SU-DHL-6 (cell line): Measurements from ENCODE around the gene MAPT.

Experiments used
- H2AFZ ChIP-seq: fragments of 200-600 bp; sonication (generic); 2 replicates; pipeline ENCODE4 v1.6.1; 2014; ENCODE audit warnings: low read depth, mild to moderate bottlenecking, moderate library complexity, mixed read lengths, antibody characterized with exemption, low read length; ENCODE audit not compliant: severe bottlenecking
- H3F3A ChIP-seq: fragments of 200-600 bp; shearing (Covaris generic); 2 replicates; pipeline ENCODE4 v1.6.0; 2016; ENCODE audit warnings: antibody characterized with exemption, mild to moderate bottlenecking; ENCODE audit not compliant: insufficient read depth
- H3K27ac ChIP-seq: fragments of 200-600 bp; sonication (generic); 2 replicates; pipeline ENCODE4 v1.5.1; 2016; ENCODE audit warnings: low read depth, mild to moderate bottlenecking, low read length, moderate library complexity, mixed read lengths
- H3K27me3 ChIP-seq: fragments of 200-600 bp; sonication (generic), shearing (Covaris generic); 2 replicates; pipeline ENCODE4 v1.6.0; 2014; ENCODE audit warnings: mild to moderate bottlenecking, low read length
- H3K36me3 ChIP-seq: fragments of 200-600 bp; sonication (generic); 2 replicates; pipeline ENCODE4 v1.6.1; 2014; ENCODE audit warnings: mild to moderate bottlenecking, low read length, mixed read lengths
- H3K4me2 ChIP-seq: fragments of 300-600, 200-600 bp; shearing (Covaris generic), sonication (generic); 2 replicates; pipeline ENCODE4 v1.6.0; 2014; ENCODE audit warnings: low read length, low read depth, mild to moderate bottlenecking; ENCODE audit not compliant: poor library complexity, severe bottlenecking
- H3K4me3 ChIP-seq: fragments of 200-600 bp; sonication (generic); 2 replicates; pipeline ENCODE4 v1.5.1; 2014; ENCODE audit warnings: antibody characterized with exemption, low read length, mild to moderate bottlenecking, mixed read lengths; ENCODE audit not compliant: insufficient read depth, poor library complexity, severe bottlenecking
- H3K79me2 ChIP-seq: fragments of 200-600 bp; sonication (generic); 2 replicates; pipeline ENCODE4 v1.6.1; 2014; ENCODE audit warnings: mild to moderate bottlenecking, low read length, moderate library complexity; ENCODE audit not compliant: insufficient read depth
- H3K9ac ChIP-seq: fragments of 200-600 bp; sonication (generic); 2 replicates; pipeline ENCODE4 v1.7.0; 2014; ENCODE audit warnings: mild to moderate bottlenecking, low read length
- H3K9me2 ChIP-seq: fragments of 200-600 bp; sonication (generic); replicated peaks from 2 replicates; pipeline ENCODE4 v1.6.1; 2014; ENCODE audit warnings: low read length; ENCODE audit not compliant: insufficient read depth
- H3K9me3 ChIP-seq: fragments of 200-600 bp; sonication (generic); 2 replicates; pipeline ENCODE4 v1.6.1; 2014; ENCODE audit warnings: low read length, mixed read lengths; ENCODE audit not compliant: insufficient read depth
- H4K20me1 ChIP-seq: fragments of 200-600 bp; sonication (generic); 2 replicates; pipeline ENCODE4 v1.6.1; 2014; ENCODE audit warnings: low read depth, mild to moderate bottlenecking, antibody characterized with exemption, low read length, moderate library complexity, mixed read lengths
- EZH2phosphoT487 ChIP-seq: fragments of 200-600 bp; sonication (generic), shearing (Covaris generic); conservative IDR thresholded peaks from 2 replicates; pipeline ENCODE4 v1.6.1; 2018; ENCODE audit warnings: mild to moderate bottlenecking, antibody characterized with exemption, low read length, moderate library complexity, mixed read lengths
- TF ChIP-seq, protein P1 (sequence below): fragments of 200-600 bp; sonication (generic); IDR thresholded peaks from one replicate; pipeline ENCODE4 v1.5.1; 2017; ENCODE audit warnings: antibody characterized with exemption, mild to moderate bottlenecking, low read length, moderate library complexity; ENCODE audit not compliant: insufficient read depth, poor library complexity, severe bottlenecking

The MAPT gene

DNA sequence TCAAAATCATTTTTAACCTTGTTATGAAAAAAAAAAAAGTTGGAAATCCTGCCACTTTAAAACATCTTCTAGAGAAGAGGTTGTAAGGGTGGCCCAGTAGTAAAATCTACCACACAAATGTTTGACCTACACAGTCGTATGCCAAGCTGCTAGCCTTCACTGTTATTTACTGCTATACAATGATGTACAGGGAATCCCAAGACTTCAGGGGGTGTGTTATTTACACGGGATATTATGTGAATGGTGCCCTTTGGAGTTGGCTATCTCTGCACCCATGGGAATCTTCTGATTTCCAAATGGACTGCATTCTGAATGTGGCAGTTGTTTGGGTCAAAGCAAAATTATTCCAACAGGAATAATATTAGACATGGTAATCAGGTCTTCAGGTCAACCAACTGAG lies 150.6 kb downstream of the MAPT start:
- no peaks in the 10 kb centered on the region for H3K9me3 ChIP-seq
- TF ChIP-seq, protein P1, sequence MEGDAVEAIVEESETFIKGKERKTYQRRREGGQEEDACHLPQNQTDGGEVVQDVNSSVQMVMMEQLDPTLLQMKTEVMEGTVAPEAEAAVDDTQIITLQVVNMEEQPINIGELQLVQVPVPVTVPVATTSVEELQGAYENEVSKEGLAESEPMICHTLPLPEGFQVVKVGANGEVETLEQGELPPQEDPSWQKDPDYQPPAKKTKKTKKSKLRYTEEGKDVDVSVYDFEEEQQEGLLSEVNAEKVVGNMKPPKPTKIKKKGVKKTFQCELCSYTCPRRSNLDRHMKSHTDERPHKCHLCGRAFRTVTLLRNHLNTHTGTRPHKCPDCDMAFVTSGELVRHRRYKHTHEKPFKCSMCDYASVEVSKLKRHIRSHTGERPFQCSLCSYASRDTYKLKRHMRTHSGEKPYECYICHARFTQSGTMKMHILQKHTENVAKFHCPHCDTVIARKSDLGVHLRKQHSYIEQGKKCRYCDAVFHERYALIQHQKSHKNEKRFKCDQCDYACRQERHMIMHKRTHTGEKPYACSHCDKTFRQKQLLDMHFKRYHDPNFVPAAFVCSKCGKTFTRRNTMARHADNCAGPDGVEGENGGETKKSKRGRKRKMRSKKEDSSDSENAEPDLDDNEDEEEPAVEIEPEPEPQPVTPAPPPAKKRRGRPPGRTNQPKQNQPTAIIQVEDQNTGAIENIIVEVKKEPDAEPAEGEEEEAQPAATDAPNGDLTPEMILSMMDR = no peak
- no peak for TF ChIP-seq EZH2phosphoT487
- no peak overlapping the region for H3K27ac ChIP-seq
- no peaks in the 10 kb centered on the region for H3K79me2 ChIP-seq
- H3K36me3 ChIP-seq = peaks cover 29% of the 10 kb centered on the region; the same call in 1 of the 2 replicates
- H3F3A ChIP-seq = peaks cover 3% of the 10 kb centered on the region; the same call in 1 of the 2 replicates
- no peak overlapping the region for H3K4me3 ChIP-seq
- no peak overlapping the region for H3K4me2 ChIP-seq
- no peaks in the 10 kb centered on the region for H3K27me3 ChIP-seq
- no peaks in the 10 kb centered on the region for H3K9me2 ChIP-seq
- no peak overlapping the region for H2AFZ ChIP-seq
- H3K9ac ChIP-seq = no peak overlapping the region
- H4K20me1 ChIP-seq = no peaks in the 10 kb centered on the region

DNA sequence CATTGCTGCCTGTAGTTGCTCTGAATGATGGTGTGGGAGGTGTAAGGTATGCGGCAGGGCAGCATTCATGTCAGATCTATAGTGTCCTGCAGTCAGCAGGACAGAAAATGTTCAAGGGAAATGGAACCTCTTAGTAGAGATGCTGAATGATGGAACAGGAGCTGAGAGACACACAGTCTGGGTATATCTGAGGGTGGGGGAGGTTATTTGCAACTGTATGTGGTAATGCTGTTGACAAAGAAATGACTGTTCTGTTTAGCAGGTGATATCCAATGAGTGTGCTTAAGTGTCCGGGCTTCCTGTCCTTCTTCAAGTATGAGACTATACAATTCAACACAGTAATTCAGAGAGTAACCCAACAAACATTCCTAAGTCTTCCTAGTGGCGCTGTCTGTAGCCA lies 151.3 kb downstream of the MAPT start:
- Histone ChIP-seq H3K9ac (no peak overlapping the region), H3K9me3 (no peaks in the 10 kb centered on the region), H3K27me3 (no peaks in the 10 kb centered on the region), H3K4me2 (no peak overlapping the region), H3K27ac (no peak overlapping the region), H3K79me2 (no peaks in the 10 kb centered on the region), H4K20me1 (no peaks in the 10 kb centered on the region), H3K36me3 (peaks cover 29% of the 10 kb centered on the region; the same call in 1 of the 2 replicates), H3K4me3 (no peak overlapping the region), H3F3A (0 out of 2 replicates have a peak, but pooled peaks cover 3% of the 10 kb centered on the region), H2AFZ (no peak overlapping the region), H3K9me2 (no peaks in the 10 kb centered on the region)
- TF ChIP-seq, protein P1 = no peak
- no peak for TF ChIP-seq EZH2phosphoT487

DNA sequence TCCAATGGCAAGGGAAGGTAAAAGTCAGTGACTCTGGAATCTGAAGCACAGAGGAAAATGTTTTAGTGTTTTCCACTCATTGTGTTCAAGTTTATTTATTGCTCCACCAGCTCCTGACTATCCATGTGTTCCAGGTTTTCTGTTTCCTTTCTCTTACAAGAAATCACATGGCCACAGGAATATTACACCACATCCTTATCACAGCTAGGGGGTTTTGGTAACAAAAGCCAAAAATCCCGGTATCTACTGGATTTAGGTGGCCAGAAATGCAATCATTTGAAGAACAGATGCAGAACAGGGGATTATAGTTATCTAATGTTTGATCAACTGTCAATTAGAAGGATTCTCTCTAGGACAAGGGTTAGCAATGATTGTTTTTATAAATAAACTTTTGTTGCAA lies 152.6 kb downstream of the MAPT start:
- no peaks in the 10 kb centered on the region for H3K9me3 ChIP-seq
- TF ChIP-seq EZH2phosphoT487 = no peak
- TF ChIP-seq, protein P1 = no peak
- H3K27ac ChIP-seq = no peak overlapping the region
- no peaks in the 10 kb centered on the region for H3K27me3 ChIP-seq
- H3K9me2 ChIP-seq = no peaks in the 10 kb centered on the region
- no peak overlapping the region for H3K4me3 ChIP-seq
- peaks cover 27% of the 10 kb centered on the region; the same call in 1 of the 2 replicates for H3K36me3 ChIP-seq
- H2AFZ ChIP-seq = no peak overlapping the region
- H3K9ac ChIP-seq = no peak overlapping the region
- H4K20me1 ChIP-seq = no peaks in the 10 kb centered on the region
- H3K4me2 ChIP-seq = no peak overlapping the region
- H3F3A ChIP-seq = 0 out of 2 replicates have a peak, but pooled peaks cover 3% of the 10 kb centered on the region
- no peaks in the 10 kb centered on the region; the same call in 1 of the 2 replicates for H3K79me2 ChIP-seq
